A673 (cell line): Measurements from ENCODE around the gene CUX1. TPM values are rescaled to one million over a fixed set of nuclear protein-coding genes. Genes with fewer than 3 reads are reported as not detected.

ENCODE experiments used
- BruUV-seq: library from RNA; stranded (reverse); fragments of 400-500 nt; replicated peaks from 2 replicates; lab custom pipeline; 2021; lab: Mats Ljungman, UMichigan
- CTCF ChIA-PET: fragments of 300-600 bp; sonication (Branson Sonifier 250); formaldehyde crosslinking; loops from one replicate; lab custom pipeline; 2022; ENCODE audit warnings: antibody characterized with exemption; lab: Charles Lee
- POLR2A ChIA-PET: fragments of 300-600 bp; sonication (Branson Sonifier 250); formaldehyde crosslinking; loops from one replicate; lab custom pipeline; 2022; ENCODE audit warnings: antibody characterized with exemption; ENCODE audit not compliant: low non-redundant PET; lab: Charles Lee
- DNase-seq: peaks from one replicate; pipeline ENCODE4 v3.0.0-alpha.2; 2015; ENCODE audit warnings: low spot score
- H3K27ac ChIP-seq: fragments of 200-600 bp; sonication (generic); 2 replicates; pipeline ENCODE4 v1.5.1; 2016; ENCODE audit warnings: mixed run types, low read depth, mild to moderate bottlenecking, mixed read lengths, antibody characterized with exemption, low read length; ENCODE audit not compliant: poor library complexity, severe bottlenecking
- H3K27me3 ChIP-seq: fragments of 200-600 bp; sonication (generic); replicated peaks from 2 replicates; pipeline ENCODE4 v1.6.1; 2017; ENCODE audit warnings: mixed run types, low read depth, mild to moderate bottlenecking, mixed read lengths, antibody characterized with exemption, low read length; ENCODE audit not compliant: insufficient read depth, poor library complexity
- H3K36me3 ChIP-seq: fragments of 200-600 bp; sonication (generic); 2 replicates; pipeline ENCODE4 v1.6.1; 2016; ENCODE audit warnings: mixed run types, mild to moderate bottlenecking, mixed read lengths, antibody characterized with exemption, low read length; ENCODE audit not compliant: insufficient read depth, poor library complexity, severe bottlenecking
- H3K4me1 ChIP-seq: fragments of 200-600 bp; sonication (generic); 2 replicates; pipeline ENCODE4 v1.6.1; 2017; ENCODE audit warnings: mixed run types, mild to moderate bottlenecking, mixed read lengths, antibody characterized with exemption, low read length; ENCODE audit not compliant: insufficient read depth, poor library complexity, severe bottlenecking
- H3K4me3 ChIP-seq: fragments of 200-600 bp; sonication (generic); 2 replicates; pipeline ENCODE4 v1.5.1; 2016; ENCODE audit warnings: low read depth, mixed run types, mild to moderate bottlenecking, mixed read lengths, low read length; ENCODE audit not compliant: poor library complexity, severe bottlenecking
- H3K9me3 ChIP-seq: fragments of 200-600 bp; sonication (generic); 2 replicates; pipeline ENCODE4 v1.6.1; 2016; ENCODE audit warnings: mixed run types, low read depth, mild to moderate bottlenecking, mixed read lengths, antibody characterized with exemption, low read length; ENCODE audit not compliant: poor library complexity, severe bottlenecking
- CTCF ChIP-seq: fragments of 300-800, 200-600 bp; sonication (generic); conservative IDR thresholded peaks from 2 replicates; pipeline ENCODE4 v1.5.1; 2017; ENCODE audit warnings: low read depth, mild to moderate bottlenecking, antibody characterized with exemption, low read length, moderate library complexity, mixed read lengths
- EZH2 ChIP-seq: fragments of 200-600 bp; sonication (generic); IDR thresholded peaks from 2 replicates; pipeline ENCODE4 v1.6.1; 2017; ENCODE audit warnings: borderline replicate concordance, low read depth, mild to moderate bottlenecking, mixed read lengths, antibody characterized with exemption, low read length; ENCODE audit not compliant: poor library complexity, severe bottlenecking
- intact Hi-C: fragments of 100-400 bp; cut with micrococcal nuclease; formaldehyde crosslinking; loops from one replicate; pipeline ENCODE4 v1.10.0; 2022; ENCODE audit not compliant: unreplicated experiment
- total RNA-seq: library from RNA; stranded (reverse); gene quantifications from 2 replicates; pipeline ENCODE4 v1.2.3, GENCODE V29; 2021

The CUX1 gene
- total RNA-seq, 1 experiment from 2014 or later = 49.4 TPM

GRCh38 chr7:102205915-102206314, 388.5 kb downstream of the CUX1 start:
- TF ChIP-seq EZH2 (no peak), CTCF (no peak)
- Histone ChIP-seq H3K36me3 (no peaks in the 10 kb centered on the region), H3K9me3 (no peaks in the 10 kb centered on the region), H3K27ac (no peak overlapping the region), H3K27me3 (no peaks in the 10 kb centered on the region), H3K4me3 (no peak overlapping the region), H3K4me1 (no peaks in the 10 kb centered on the region)
- no TSS peak for BruUV-seq
- ChIA-PET POLR2A (no interaction called here), CTCF (no interaction called here)
- DNase-seq = no peak
- intact Hi-C loops = no loop called here

DNA sequence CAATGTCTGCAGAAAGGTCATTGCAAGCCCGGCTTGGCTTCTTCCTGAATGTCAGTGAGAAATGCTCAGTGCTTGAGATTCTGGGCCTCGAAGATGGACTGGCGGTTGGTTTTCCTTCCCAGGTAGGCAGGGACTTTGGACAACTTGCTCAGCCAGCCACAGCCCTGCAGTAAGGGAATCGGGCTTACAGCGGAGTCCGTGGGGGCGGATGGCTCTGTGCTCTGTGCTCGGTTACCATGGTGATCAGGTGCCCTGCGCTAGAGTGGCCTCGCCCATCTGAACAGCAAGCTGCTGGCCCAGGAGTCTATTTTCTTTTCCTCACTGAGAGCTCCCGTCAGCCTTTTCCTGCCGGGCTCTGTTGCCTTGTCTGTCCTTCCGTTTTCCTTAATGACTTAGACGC, 391.4 kb downstream of the CUX1 start:
- Histone ChIP-seq H3K9me3 (no peaks in the 10 kb centered on the region), H3K27ac (no peak overlapping the region), H3K4me3 (no peak overlapping the region), H3K36me3 (no peaks in the 10 kb centered on the region), H3K27me3 (no peaks in the 10 kb centered on the region), H3K4me1 (no peaks in the 10 kb centered on the region)
- ChIA-PET POLR2A (no interaction called here), CTCF (no interaction called here)
- BruUV-seq = no TSS peak
- intact Hi-C loops = no loop called here
- TF ChIP-seq CTCF (no peak), EZH2 (no peak)
- no peak for DNase-seq

GRCh38 chr7:102210787-102211186, 393.4 kb downstream of the CUX1 start:
- Histone ChIP-seq H3K27me3 (no peaks in the 10 kb centered on the region), H3K4me1 (peaks cover 10% of the 10 kb centered on the region), H3K27ac (no peak overlapping the region), H3K36me3 (no peaks in the 10 kb centered on the region), H3K4me3 (no peak overlapping the region), H3K9me3 (no peaks in the 10 kb centered on the region)
- intact Hi-C loops = no loop called here
- POLR2A ChIA-PET = no interaction called here
- no TSS peak for BruUV-seq
- DNase-seq = no peak
- CTCF ChIA-PET = no interaction called here
- TF ChIP-seq CTCF (no peak), EZH2 (no peak)
